ENCODE results near the gene NTF3. TPM values are rescaled to one million over a fixed set of nuclear protein-coding genes. Genes with fewer than 3 reads are reported as not detected.

Gene NTF3
- total RNA-seq, 3 donors from 2014 or later, result 0.88 to 1.3 TPM; not detected in 1

GRCh38 chr12:5499566-5500330, 67.8 kb downstream of the NTF3 start:
- Histone ChIP-seq H3K9me3 (no peaks in the 10 kb centered on the region), H3K27me3 (no peaks in the 10 kb centered on the region), H3K27ac (no peak overlapping the region), H3K36me3 (no peaks in the 10 kb centered on the region), H3K4me1 (no peaks in the 10 kb centered on the region), H3K4me3 (no peak overlapping the region)
- no peak for DNase-seq (ENCODE audit: low spot score in 2 of 2)
- TF ChIP-seq POLR2AphosphoS5 (IDR thresholded peaks at IDR 0.05), result no peak
- intact Hi-C loops (cut with DNase I; ENCODE audit: low total_unique reads), result no loop called here

GRCh38 chr12:5500331-5500659, 68.4 kb downstream of the NTF3 start:
- H3K36me3 ChIP-seq, result no peaks in the 10 kb centered on the region
- no peak overlapping the region for H3K27ac ChIP-seq
- H3K27me3 ChIP-seq, result no peaks in the 10 kb centered on the region
- no peak for DNase-seq (ENCODE audit: low spot score in 2 of 2)
- no peaks in the 10 kb centered on the region for H3K9me3 ChIP-seq
- intact Hi-C loops (cut with DNase I; ENCODE audit: low total_unique reads), result no loop called here
- H3K4me1 ChIP-seq, result no peaks in the 10 kb centered on the region
- TF ChIP-seq POLR2AphosphoS5 (IDR thresholded peaks at IDR 0.05) (no peak), CTCF (IDR thresholded peaks at IDR 0.05) (no peak), POLR2A (IDR thresholded peaks at IDR 0.05) (no peak)
- no peak overlapping the region for H3K4me3 ChIP-seq

DNA sequence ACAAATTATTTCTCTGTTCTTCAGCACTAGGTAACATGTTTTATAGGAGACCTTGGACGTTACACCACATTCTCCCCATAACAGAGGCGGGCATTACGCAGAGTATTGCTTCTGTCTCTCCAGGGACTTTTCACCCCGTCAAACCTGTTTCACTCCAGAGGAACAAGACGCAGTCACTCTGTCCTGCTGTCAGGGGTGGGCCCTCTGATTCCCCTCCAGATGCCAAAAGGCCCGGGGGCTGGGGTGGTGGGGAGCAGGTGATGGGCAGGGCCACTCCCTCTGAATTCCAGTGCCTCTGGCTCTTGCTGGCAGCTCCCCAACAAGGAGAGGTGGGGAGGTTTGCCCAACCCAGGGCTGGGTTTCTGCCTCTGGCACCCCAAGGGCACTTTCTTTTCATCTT, 71.9 kb downstream of the NTF3 start:
- no peak overlapping the region for H3K4me3 ChIP-seq
- TF ChIP-seq POLR2A (IDR thresholded peaks at IDR 0.05) (no peak), POLR2AphosphoS5 (IDR thresholded peaks at IDR 0.05) (no peak), CTCF (IDR thresholded peaks at IDR 0.05) (no peak)
- H3K27me3 ChIP-seq, result no peaks in the 10 kb centered on the region
- H3K36me3 ChIP-seq, result no peaks in the 10 kb centered on the region
- intact Hi-C loops (cut with DNase I; ENCODE audit: low total_unique reads), result no loop called here
- DNase-seq (ENCODE audit: low spot score in 2 of 2), result peak; percentile 57 to 67
- no peaks in the 10 kb centered on the region for H3K4me1 ChIP-seq
- H3K9me3 ChIP-seq, result no peaks in the 10 kb centered on the region
- peak overlapping the region in 1 of 2 donors; percentile 19 for H3K27ac ChIP-seq

DNA sequence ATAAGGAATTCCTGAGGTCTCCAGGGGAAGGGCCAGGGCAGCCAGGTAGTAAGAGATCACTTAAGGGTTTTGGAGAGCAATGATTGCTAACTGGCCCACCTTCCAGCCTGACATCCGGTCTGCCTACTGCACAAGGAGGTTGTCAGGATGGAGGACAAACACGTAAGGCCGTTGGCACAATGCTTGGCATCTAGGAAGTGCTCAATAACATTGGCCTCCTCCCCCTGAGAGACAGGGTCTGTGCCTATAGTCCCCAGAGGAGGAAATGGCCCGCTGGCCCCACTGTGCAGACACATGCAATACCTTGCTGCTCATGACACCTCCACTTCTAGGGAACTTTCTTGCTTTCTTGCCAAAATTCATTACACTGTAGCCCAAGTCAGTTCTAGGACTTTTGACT, 73.2 kb downstream of the NTF3 start:
- TF ChIP-seq POLR2AphosphoS5 (IDR thresholded peaks at IDR 0.05) (no peak), CTCF (IDR thresholded peaks at IDR 0.05) (no peak), POLR2A (IDR thresholded peaks at IDR 0.05) (no peak)
- intact Hi-C loops (cut with DNase I; ENCODE audit: low total_unique reads), result no loop called here
- Histone ChIP-seq H3K27ac (no peak overlapping the region), H3K4me3 (no peak overlapping the region), H3K4me1 (no peaks in the 10 kb centered on the region), H3K9me3 (no peaks in the 10 kb centered on the region), H3K27me3 (no peaks in the 10 kb centered on the region), H3K36me3 (no peaks in the 10 kb centered on the region)
- no peak for DNase-seq (ENCODE audit: low spot score in 2 of 2)

GRCh38 chr12:5505751-5506150, 73.8 kb downstream of the NTF3 start:
- no peaks in the 10 kb centered on the region for H3K36me3 ChIP-seq
- no peaks in the 10 kb centered on the region for H3K4me1 ChIP-seq
- H3K4me3 ChIP-seq, result no peak overlapping the region
- H3K27ac ChIP-seq, result no peak overlapping the region
- H3K9me3 ChIP-seq, result no peaks in the 10 kb centered on the region
- DNase-seq (ENCODE audit: low spot score in 2 of 2), result peak in 1 of 2 donors; percentile 7
- intact Hi-C loops (cut with DNase I; ENCODE audit: low total_unique reads), result no loop called here
- H3K27me3 ChIP-seq, result no peaks in the 10 kb centered on the region
- TF ChIP-seq POLR2A (IDR thresholded peaks at IDR 0.05), result no peak
- no peak for TF ChIP-seq CTCF (IDR thresholded peaks at IDR 0.05)
- TF ChIP-seq POLR2AphosphoS5 (IDR thresholded peaks at IDR 0.05), result no peak
